ENCODE data around the gene CSTPP1.

- TF ChIP-seq CTCF (IDR thresholded peaks at IDR 0.05) (no peak), POLR2AphosphoS5 (IDR thresholded peaks at IDR 0.05) (no peak), EP300 (IDR thresholded peaks at IDR 0.05) (no peak), POLR2A (IDR thresholded peaks at IDR 0.05) (no peak)
These were observed 272.1 kb downstream of the CSTPP1 start for GRCh38 chr11:47208628-47209027.

Measured in gastroesophageal sphincter (tissue), 3 donors.